Sigmoid colon (tissue), 4 donors: ENCODE measurements around the gene RFX3.

ENCODE experiments used
- POLR2A ChIP-seq, 2 donors: fragments of 450-650 bp; IDR thresholded peaks; one replicate each; pipeline ENCODE4 v1.6.1; 2016; ENCODE audit warnings: antibody characterized with exemption in 2 of 2, mild to moderate bottlenecking in 2 of 2, moderate library complexity in 2 of 2
- POLR2AphosphoS5 ChIP-seq, 4 donors: sonication (generic); formaldehyde crosslinking; IDR thresholded peaks; one replicate each; pipeline ENCODE4 v1.6.1; 2017; ENCODE audit warnings: antibody characterized with exemption in 4 of 4

- TF ChIP-seq POLR2AphosphoS5 (IDR thresholded peaks at IDR 0.05) (no peak), POLR2A (IDR thresholded peaks at IDR 0.05) (no peak)
Measured at GRCh38 chr9:3191715-3192114, 334.1 kb downstream of the RFX3 start.
